ENCODE measurements around the gene LRMDA.

DNA sequence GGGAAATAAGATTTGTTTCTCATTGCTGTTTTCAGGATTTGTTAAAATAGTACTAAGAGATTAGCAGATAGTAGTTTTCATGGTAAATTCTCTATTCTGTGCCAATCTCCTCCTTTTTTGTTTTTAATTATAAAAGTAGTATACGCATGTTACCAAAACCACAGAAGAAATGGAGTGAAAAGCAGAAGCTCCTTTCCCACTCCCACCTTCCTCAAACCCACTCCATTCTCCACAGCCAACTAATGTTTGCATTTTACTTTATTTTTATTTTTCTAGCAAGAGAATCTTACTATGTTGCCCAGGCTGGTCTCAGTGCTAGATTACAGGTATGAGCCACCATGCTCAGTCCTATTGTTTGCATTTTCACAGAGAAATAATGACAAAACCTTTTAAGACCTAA is 4.5 kb upstream of the LRMDA start:
- TF ChIP-seq, protein P1, sequence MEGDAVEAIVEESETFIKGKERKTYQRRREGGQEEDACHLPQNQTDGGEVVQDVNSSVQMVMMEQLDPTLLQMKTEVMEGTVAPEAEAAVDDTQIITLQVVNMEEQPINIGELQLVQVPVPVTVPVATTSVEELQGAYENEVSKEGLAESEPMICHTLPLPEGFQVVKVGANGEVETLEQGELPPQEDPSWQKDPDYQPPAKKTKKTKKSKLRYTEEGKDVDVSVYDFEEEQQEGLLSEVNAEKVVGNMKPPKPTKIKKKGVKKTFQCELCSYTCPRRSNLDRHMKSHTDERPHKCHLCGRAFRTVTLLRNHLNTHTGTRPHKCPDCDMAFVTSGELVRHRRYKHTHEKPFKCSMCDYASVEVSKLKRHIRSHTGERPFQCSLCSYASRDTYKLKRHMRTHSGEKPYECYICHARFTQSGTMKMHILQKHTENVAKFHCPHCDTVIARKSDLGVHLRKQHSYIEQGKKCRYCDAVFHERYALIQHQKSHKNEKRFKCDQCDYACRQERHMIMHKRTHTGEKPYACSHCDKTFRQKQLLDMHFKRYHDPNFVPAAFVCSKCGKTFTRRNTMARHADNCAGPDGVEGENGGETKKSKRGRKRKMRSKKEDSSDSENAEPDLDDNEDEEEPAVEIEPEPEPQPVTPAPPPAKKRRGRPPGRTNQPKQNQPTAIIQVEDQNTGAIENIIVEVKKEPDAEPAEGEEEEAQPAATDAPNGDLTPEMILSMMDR (tag by site-specific recombination; IDR thresholded peaks at IDR 0.05): no peak
- no peak for TF ChIP-seq YY1 (tag by site-specific recombination; IDR thresholded peaks at IDR 0.05)
- TF ChIP-seq, protein P2, sequence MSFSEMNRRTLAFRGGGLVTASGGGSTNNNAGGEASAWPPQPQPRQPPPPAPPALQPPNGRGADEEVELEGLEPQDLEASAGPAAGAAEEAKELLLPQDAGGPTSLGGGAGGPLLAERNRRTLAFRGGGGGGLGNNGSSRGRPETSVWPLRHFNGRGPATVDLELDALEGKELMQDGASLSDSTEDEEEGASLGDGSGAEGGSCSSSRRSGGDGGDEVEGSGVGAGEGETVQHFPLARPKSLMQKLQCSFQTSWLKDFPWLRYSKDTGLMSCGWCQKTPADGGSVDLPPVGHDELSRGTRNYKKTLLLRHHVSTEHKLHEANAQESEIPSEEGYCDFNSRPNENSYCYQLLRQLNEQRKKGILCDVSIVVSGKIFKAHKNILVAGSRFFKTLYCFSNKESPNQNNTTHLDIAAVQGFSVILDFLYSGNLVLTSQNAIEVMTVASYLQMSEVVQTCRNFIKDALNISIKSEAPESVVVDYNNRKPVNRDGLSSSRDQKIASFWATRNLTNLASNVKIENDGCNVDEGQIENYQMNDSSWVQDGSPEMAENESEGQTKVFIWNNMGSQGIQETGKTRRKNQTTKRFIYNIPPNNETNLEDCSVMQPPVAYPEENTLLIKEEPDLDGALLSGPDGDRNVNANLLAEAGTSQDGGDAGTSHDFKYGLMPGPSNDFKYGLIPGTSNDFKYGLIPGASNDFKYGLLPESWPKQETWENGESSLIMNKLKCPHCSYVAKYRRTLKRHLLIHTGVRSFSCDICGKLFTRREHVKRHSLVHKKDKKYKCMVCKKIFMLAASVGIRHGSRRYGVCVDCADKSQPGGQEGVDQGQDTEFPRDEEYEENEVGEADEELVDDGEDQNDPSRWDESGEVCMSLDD (tag by site-specific recombination; IDR thresholded peaks at IDR 0.05): no peak
- TF ChIP-seq, protein P3, sequence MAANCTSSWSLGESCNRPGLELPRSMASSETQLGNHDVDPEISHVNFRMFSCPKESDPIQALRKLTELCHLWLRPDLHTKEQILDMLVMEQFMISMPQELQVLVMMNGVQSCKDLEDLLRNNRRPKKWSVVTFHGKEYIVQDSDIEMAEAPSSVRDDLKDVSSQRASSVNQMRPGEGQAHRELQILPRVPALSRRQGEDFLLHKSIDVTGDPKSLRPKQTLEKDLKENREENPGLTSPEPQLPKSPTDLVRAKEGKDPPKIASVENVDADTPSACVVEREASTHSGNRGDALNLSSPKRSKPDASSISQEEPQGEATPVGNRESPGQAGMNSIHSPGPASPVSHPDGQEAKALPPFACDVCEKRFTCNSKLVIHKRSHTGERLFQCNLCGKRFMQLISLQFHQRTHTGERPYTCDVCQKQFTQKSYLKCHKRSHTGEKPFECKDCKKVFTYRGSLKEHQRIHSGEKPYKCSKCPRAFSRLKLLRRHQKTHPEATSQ (tag by site-specific recombination; IDR thresholded peaks at IDR 0.05): no peak
